ENCODE data around the gene ARHGAP4.

Gene ARHGAP4

DNA sequence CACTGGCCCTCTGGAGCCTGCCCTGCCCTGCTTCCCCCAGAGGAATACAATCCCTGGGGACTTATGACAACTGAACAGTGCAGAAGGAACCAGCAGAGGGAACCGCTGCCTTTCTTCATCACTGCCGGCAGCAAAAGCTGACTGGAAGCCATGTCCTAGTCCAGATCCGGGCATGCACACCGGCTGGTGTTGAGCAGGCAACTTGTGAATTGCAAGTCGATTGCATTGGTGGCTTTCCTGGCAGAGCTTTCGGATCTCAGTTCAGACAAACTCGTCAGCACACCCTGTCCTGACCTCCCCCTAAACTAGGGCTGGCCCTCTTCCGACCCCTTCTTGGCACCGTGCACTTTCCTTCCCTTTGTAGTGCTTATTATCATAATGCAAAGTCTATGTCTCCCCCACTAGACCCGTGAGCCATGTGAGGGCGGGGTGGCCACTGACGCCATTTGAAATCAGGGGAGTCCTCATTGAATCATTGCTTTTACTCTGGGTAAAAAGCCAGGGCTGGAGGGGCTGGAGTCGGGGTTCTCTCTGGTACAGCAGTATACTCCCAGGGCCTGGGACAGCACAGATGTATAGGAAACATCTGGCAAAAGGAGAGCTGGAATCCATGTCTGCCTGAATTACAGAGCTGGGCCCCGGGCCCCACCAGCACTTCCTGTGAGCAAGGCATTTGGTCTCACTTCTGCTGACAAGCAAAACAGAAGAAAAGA lies 1.8 kb downstream of the ARHGAP4 start:
- DNase-seq = peak; percentile 62

DNA sequence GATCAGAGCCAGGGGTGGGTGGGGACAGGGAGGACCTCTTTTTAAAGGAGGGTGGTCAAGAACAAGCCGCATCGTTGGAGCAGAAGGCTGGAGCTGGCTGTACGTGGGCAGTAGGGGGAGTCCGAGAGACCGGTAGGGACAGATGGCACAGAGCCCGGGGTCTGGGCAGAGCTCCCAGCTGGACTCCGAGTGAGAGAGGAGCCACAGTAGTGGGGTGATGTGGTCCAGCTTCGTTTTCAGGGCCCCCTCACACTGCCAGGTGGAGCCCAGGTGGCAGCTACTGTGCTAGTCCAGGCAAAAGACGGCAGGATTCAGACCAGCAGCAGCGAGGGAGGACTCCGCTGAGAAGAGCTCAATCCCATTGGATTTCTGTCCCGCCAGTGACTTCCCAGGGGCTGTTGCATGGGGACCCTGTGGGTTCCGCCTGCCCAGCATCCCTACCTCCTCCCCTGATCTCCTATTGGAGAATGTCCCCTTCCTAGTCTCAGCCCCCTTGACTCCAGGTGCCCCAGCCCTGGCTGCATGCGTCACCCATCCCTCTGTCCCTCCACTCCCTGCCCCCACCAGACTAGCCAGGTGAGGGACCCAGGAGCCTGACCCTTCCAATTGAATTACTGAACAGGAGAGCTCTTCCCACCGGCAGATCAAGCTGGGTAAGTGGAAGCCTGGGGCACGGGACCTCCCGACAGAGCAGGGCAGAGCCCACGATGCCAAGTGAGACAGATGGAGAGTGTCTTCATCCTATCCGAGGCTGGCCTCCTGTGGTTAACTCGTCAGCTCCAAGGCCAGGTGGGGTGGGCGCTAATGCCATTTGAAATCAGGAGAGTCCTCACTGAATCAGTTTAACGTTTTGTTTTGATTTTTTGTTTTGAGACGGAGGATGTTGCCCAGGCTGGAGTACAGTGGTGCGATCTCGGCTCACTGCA lies 2.9 kb downstream of the ARHGAP4 start:
- no peak for DNase-seq

DNA sequence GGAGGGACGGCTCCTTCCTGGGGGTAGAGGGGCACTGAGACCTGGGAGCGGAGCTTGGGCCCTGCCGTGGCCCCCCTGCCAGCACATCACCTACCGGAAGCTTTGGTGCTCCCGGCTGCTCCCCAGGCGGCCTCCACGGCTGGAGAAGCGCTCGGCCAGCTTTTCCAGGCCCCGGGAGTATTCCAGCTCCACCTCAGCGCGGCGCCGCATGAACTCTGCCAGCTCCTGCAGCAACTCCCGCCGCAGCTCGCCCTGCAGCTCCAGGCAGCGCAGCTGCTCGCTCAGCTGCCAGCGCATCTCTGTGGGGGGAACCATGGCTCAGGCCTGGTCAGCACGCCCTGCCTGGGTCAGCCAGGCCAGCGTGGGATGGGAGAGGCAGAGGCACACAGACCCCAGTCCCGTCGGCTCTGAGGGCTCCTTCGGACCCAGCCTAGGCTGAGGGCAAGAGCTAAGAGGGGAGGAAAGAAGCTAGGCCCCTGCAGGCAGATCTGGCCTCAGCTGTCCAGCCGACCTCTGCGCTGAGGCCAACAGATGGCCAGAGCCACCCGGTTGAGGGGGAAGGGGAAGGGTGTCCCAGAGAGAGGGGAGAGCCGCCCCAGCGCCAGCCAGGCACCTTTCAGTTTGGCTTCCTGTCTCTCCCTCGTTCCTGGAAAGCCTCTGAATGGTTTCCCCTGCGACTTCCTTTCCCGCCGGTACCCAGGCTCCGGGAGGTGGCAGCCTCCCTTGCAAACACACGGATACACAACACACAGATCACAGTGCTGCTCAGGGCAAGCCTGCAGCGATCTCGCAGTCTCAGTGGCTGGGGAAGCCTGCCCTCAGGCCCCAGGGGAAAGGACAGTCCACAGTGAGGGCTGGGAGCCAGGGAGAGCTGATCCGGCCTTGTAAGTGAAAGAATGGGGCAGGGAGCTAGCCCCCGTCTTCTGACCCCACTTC lies 4.3 kb downstream of the ARHGAP4 start:
- DNase-seq = no peak

DNA sequence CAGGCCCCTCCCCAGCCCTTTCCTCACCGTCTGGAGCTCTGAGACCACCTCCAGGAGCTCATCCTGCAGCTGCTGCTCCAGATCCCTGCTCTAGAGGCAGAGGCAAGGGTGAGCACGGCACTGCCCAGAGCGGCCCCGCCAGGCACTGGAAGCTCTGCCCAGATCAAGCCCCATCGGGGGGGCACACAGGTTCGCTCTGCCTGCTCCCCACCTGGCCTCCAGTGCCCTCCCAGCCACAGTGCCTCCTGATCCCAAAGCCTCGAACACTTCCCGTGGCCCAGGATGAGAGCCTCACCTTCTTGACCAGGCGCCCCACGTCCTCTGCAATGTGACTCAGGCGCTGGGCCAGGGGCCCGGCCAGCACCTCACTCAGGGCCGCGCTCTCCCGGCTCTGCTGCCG lies 5.0 kb downstream of the ARHGAP4 start:
- DNase-seq = no peak

DNA sequence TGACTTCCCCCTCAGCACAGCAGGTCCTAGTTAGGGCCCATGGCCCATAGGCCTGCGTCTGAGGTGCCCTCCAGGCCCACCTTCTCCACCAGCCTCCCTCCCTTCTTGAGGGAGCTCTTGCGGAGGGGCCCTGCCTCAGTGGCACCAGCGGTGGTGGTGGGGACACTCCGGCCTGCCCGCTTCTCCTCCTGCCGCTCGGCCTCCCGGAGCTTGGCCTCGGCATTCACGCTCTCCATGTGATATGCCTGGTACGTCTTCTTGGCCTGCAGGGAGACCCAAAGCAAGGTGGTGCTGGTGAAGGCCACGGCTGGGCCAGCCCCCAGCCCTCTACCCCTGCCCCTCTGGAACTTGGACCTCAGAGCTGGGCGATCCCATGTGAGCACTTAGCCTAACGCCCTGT lies 5.5 kb downstream of the ARHGAP4 start:
- no peak for DNase-seq

DNA sequence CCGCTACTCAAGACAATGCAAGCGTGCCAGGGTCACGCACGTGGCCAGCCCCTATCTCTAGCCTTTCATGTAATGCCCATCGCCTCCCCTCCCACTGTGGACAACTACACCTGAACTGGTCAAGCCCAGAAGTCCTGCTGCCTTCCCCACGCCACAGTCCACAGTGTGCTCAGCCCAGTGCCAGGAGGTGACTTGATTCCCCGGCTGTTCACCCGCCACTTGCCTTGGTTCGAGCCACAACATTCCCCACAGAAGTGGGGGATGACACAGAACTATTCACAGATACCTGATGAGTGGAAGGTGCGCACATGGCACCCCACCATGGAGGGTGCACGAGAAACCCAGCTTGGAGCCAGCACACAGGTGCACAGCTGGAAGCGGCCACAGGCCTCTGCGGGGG lies 6.8 kb downstream of the ARHGAP4 start:
- DNase-seq = no peak

DNA sequence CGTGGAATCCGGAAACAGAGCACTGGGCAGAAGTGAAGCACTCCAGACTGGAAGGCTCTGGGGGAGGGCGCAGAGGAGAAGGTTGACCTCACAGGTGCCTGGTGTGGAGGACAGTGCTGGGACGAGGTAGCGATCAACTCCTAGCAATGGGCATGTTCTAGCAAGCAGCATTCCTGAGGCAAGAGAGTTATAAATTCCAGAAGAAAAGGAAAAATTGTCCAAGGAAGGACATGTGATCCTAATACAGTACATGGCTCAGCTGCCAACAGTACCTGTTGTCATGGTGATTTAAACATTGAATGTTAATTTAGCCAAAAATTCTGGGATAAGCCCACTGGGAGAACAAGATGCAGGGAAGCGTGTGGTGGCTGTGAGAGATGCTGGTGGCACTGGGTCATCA lies 8.2 kb downstream of the ARHGAP4 start:
- no peak for DNase-seq

DNA sequence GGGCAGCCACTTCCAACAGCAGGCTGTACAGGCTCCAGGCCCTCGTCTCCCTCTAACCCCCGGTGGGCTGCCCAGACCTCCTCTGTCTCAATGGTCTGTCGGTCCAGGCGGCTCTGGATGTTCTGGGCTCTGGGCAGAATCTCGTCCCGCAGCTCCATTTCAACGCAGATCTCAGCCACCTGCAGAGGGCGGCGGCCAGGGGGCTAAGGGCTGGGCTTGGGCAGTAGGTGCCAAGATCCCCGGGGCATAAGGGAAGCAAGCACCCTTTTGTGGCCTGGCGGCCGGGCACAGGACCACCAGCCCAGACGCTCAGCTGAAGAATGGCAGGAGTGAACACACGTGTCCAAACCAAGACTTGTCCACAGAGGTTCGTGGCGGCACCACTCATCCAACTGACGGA lies 12.4 kb downstream of the ARHGAP4 start:
- no peak for DNase-seq

DNA sequence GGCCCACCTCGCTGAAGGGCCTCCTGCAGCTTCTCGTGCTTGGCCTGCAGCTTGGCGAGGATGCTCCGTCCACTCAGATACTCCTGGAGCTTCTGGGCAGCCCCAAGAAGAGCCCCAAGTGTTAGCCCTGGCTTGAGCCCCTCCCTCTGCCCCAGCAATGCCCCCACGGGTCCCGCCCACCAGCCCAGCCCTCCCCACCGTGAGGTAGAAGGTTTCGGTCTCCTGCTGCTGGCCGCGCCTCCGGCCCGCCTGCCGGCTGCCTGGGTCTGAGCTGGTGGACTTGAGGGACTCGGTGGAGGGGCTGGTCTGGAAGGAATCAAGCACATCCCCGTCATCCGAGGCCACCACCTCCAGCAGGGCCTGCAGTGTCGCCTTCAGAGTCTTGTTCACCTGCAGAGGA lies 12.9 kb downstream of the ARHGAP4 start:
- DNase-seq = no peak

DNA sequence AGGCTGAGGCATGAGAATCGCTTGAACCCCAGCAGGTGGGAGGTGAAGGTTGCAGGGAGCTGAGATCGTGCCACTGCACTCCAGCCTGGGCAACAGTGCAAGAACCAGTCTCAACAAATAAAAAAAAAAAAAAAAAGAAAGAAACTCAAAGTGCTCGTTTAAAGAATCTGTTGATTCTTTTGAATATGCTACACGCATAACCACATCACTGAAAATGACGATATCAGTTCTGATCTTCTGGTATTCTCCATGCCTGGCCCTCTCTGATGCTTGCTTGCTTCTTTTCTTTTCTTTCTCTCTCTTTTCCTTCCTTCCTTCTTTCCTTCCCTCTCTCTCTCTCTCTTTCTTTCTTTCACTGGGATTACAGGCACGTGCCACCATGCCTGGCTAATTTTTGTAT lies 14.3 kb downstream of the ARHGAP4 start:
- DNase-seq = no peak

DNA sequence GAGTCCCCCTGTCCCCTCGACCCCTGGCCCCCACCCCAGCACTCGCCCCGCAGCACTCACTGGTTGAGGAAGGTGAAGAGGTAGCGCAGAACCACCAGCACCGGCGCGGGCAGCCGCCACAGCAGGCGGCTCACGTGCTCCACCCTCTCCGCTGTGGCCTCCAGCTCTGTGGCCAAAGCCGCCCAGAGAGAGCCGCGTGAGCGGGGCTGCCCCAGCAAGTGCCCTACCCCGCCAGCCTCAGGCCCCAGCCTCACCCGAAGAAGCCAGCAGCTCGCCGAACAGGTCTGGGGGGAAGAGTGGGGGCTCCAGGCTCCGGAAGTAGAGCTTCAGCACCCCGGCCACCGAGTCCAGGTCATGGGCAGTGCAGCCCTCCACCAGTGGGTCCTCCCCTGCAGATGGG lies 15.6 kb downstream of the ARHGAP4 start:
- DNase-seq = no peak

DNA sequence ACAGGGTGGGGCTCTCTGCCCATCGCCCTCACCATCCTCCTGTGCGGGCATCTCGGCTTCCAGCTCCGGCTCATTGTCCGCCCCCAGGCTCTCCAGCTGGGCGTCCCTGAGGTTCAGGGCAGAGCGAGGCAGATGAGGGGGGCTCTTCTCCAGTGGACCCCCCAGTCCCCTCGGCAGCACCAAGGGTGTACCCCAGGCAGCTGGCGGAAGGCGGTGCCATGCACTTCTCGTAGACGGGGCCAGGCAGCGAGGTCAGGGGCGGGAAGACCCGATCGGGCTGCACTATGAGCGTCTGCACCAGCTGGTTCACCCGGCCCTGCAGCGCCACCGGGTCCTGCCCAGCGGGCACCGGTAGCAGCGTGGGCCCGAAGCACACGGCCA lies 16.1 kb downstream of the ARHGAP4 start:
- no peak for DNase-seq

DNA sequence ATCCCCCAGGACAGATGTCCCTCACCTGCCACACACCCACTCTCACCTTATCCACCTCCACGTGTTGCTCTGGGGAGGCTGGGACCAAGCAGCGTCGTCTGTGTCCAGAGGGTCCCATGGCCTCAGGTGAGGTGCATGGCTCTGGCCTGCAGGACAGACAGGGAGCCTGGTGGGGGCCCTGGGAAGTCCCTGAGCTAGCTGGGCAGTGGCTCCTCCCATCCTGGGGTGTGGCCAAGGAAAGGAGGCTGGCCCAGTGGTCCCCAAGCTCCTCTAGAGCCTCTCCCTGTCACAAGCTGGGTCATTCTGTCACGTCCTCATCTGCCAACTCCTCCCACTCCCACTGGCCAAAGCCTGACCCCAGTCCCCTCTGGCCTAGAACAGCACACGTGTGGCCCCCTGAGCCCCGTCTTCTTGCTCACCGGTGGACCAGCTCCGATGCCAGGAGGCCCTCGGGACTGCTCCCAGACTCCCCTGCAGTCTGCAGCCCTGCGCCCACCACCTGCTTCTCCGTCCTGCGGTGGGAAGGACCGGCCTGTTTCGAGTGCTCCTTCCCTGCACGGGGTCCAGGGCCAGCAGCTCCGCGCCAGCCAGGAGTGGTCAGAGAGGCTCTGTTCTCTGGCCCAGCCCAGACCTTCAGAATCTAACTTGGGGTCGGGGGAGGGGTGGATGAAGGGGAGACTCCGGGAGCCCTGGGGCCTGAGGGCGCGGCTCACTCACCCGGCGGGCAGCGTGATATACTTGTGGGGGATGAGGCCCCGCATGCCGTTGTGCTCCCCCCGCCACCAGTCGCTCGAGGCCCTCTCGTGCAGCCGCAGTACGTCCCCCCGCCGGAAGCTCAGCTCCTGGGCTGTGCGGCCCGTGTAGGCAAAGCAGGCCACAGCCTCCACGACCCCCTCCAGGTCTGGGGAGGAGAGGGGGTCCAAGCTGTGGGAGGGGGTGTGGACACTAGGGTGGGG lies 16.8 kb downstream of the ARHGAP4 start:
- DNase-seq = peak; percentile 8

DNA sequence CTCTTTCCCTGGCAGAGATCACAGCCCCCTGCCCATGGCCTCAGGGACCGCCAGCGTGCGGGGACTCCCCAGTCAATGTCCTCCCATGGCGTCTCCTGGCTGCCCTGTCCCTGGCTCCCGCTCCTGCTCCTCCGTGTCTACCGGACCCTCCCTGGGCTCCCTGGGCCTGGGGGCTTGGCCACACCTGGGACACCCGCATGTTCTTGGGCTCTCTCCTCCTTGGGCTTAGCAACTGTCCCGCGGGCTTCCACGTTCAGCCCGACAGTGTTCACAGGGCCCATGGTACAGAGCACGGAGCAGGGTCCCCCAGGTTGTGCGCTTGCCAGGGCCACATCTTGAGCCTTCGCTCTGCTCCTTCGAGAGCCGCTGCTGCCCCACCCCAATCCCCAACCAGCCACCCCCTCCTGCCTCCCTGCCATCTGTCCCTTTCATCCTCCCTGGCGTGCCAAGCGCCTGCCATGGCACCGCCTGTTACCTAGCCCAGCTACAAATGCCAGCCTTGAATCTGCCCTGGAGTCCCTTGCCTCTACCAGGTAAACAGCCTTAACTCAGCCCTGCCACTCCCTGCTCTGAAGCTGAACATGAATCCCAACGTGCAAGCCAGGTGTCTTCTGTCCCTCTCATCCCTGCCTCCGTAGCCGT lies 17.7 kb downstream of the ARHGAP4 start:
- DNase-seq = no peak

DNA sequence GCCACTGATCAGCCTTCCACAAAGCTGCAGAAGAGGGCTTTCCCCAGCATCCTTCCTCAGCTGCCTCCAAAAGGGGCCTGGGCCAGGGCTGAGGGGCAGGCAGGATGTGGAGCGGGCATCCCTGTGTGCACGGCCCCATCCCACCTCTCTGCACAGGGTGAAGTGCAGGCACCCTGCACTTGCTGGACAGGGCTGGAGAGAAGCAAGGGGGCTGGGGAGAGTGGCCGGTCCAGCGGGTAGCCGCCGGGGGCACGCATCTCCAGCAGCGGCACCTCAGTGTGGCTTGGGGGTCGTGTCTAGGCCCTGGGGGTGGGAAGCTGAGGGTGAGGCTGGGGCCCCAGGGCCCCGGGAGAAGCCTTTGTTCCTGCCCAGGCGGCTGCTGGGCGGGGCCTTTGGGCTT lies 18.6 kb downstream of the ARHGAP4 start:
- no peak for DNase-seq

DNA sequence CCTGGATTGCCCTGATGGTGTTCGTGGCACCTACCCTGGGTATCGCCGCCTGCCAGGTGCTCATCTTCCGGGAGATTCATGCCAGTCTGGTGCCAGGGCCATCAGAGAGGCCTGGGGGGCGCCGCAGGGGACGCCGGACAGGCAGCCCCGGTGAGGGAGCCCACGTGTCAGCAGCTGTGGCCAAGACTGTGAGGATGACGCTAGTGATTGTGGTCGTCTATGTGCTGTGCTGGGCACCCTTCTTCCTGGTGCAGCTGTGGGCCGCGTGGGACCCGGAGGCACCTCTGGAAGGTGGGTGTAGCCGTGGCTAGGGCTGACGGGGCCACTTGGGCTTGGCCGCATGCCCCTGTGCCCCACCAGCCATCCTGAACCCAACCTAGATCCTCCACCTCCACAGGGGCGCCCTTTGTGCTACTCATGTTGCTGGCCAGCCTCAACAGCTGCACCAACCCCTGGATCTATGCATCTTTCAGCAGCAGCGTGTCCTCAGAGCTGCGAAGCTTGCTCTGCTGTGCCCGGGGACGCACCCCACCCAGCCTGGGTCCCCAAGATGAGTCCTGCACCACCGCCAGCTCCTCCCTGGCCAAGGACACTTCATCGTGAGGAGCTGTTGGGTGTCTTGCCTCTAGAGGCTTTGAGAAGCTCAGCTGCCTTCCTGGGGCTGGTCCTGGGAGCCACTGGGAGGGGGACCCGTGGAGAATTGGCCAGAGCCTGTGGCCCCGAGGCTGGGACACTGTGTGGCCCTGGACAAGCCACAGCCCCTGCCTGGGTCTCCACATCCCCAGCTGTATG lies 19.7 kb downstream of the ARHGAP4 start:
- peak; percentile 35 for DNase-seq

DNA sequence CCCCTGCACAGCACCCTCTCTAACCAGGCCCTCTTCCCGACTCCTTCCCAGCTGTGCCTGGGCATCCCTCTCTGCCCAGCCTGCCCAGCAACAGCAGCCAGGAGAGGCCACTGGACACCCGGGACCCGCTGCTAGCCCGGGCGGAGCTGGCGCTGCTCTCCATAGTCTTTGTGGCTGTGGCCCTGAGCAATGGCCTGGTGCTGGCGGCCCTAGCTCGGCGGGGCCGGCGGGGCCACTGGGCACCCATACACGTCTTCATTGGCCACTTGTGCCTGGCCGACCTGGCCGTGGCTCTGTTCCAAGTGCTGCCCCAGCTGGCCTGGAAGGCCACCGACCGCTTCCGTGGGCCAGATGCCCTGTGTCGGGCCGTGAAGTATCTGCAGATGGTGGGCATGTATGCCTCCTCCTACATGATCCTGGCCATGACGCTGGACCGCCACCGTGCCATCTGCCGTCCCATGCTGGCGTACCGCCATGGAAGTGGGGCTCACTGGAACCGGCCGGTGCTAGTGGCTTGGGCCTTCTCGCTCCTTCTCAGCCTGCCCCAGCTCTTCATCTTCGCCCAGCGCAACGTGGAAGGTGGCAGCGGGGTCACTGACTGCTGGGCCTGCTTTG lies 20.5 kb downstream of the ARHGAP4 start:
- DNase-seq = no peak

DNA sequence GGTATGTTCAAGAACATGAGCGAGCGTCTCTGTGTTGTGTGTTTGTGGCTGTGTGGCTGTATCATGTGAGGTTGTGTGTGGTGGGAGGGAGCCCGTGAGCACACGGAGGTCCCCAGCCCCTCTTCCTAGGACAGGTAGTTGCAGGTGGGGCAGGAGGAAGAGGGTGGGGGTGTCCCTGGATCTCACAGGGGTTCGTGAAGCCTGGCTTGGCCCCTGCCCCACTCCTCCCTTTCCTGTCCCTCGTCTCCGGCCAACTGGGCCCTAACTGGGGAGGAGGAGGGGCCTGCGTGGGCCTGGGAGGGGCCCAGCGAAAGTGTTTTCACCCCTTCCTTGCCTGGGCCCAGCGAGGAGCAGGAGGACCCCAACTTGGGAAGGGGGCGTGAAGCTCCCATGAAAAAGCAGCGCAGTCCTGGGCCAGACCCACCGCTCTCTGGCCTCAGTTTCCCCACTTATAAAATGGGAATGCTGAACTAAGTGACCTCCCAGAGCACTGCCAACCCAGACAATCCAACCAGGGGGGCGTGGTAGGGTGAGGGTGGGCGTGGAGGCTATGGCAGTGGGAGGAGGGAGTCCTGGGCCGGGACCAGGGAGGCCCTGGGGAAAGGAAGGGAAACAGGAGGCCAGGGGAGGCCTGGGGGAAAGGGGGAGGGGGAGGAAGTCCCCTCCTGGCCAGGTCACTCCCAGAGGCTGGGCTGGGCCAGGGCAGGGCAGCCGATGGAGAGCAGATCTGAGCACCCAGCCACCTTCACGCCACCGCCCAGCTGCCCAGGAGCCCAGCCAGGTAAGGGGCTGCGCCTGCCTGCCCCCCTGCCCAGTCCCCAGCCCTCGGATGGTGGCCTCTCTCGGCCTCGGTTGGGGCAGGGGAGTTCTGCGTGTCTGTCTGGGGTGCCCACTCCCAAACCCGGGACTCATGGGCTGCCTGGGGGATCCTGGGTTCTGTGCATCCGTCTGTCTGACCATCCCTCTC lies 21.8 kb downstream of the ARHGAP4 start, which contains the start of gene AVPR2:
AVPR2 (plus strand) TSS at position 683 of the 967 bp plus-strand sequence. CDS start 473 bp downstream, outside the sequence.
- DNase-seq = peak; percentile 2

All from CD4-positive, alpha-beta T cell treated with Interleukin-17A for 1 hour (primary cell).